ENCODE measurements around the gene IGSF23.

DNA sequence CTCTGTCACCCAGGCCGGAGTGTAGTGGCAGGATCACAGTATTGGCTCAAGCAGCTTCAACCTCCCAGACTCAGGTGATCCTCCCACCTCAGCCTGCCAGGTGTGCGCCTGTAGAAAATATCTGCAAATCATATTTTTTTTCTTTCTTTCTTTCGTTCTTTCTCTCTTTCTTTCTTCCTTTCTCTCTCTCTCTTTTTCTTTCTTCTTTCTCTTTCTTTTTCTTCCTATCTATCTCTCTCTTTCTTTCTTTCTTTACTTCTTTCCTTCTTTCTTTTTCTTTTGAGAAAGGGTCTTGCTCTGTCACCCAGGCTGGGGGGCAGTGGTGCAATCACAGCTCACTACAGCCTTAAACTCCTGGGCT lies 16.3 kb upstream of the IGSF23 start:
- TF ChIP-seq SMC3 (IDR thresholded peaks at IDR 0.05; ENCODE audit: low read depth, low read length) (no peak), POLR2A (IDR thresholded peaks at IDR 0.05; ENCODE audit: low read depth, low read length) (no peak), RCOR1 (IDR thresholded peaks at IDR 0.05; ENCODE audit: insufficient replicate concordance, low read length) (no peak), MAFK (IDR thresholded peaks at IDR 0.05; ENCODE audit: low read depth, low read length) (no peak), FOS (IDR thresholded peaks at IDR 0.05; ENCODE audit: low read depth, low read length) (no peak), RFX5 (IDR thresholded peaks at IDR 0.05; ENCODE audit: low read depth, low read length) (no peak), NFE2L2 (IDR thresholded peaks at IDR 0.05; ENCODE audit: low read depth, low read length) (no peak)
- TF ChIP-seq, protein P1, sequence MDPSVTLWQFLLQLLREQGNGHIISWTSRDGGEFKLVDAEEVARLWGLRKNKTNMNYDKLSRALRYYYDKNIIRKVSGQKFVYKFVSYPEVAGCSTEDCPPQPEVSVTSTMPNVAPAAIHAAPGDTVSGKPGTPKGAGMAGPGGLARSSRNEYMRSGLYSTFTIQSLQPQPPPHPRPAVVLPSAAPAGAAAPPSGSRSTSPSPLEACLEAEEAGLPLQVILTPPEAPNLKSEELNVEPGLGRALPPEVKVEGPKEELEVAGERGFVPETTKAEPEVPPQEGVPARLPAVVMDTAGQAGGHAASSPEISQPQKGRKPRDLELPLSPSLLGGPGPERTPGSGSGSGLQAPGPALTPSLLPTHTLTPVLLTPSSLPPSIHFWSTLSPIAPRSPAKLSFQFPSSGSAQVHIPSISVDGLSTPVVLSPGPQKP (IDR thresholded peaks at IDR 0.05; ENCODE audit: borderline replicate concordance, low read depth, low read length): no peak
- TF ChIP-seq, protein P2, sequence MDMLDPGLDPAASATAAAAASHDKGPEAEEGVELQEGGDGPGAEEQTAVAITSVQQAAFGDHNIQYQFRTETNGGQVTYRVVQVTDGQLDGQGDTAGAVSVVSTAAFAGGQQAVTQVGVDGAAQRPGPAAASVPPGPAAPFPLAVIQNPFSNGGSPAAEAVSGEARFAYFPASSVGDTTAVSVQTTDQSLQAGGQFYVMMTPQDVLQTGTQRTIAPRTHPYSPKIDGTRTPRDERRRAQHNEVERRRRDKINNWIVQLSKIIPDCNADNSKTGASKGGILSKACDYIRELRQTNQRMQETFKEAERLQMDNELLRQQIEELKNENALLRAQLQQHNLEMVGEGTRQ (IDR thresholded peaks at IDR 0.05; ENCODE audit: low read depth, low read length): no peak
- TF ChIP-seq, protein P3, sequence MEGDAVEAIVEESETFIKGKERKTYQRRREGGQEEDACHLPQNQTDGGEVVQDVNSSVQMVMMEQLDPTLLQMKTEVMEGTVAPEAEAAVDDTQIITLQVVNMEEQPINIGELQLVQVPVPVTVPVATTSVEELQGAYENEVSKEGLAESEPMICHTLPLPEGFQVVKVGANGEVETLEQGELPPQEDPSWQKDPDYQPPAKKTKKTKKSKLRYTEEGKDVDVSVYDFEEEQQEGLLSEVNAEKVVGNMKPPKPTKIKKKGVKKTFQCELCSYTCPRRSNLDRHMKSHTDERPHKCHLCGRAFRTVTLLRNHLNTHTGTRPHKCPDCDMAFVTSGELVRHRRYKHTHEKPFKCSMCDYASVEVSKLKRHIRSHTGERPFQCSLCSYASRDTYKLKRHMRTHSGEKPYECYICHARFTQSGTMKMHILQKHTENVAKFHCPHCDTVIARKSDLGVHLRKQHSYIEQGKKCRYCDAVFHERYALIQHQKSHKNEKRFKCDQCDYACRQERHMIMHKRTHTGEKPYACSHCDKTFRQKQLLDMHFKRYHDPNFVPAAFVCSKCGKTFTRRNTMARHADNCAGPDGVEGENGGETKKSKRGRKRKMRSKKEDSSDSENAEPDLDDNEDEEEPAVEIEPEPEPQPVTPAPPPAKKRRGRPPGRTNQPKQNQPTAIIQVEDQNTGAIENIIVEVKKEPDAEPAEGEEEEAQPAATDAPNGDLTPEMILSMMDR (conservative IDR thresholded peaks at IDR 0.05; ENCODE audit: low read depth, low read length): no peak

All from IMR-90 (cell line).